Measurements from ENCODE around the gene TMEM190.

DNA sequence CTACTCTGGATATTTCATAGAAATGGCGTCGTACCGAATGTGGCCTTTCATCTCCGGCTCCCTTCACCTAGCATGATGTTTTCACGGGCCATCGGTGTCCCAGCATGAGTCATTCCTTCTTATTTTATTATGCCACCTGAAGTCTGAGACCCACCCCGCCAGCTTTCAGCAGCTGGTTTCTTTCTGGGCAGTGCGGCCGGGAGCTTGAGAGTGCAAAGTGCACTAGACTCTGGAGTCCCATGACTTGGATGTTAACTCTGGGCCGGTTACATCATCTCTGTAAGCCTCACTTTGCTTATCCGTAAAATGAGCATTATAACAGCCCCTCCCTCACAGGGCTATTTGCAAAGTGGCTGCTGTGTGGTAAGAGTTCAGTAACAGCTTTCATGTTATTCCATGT lies 42.8 kb upstream of the TMEM190 start:
- TF ChIP-seq EZH2 (IDR thresholded peaks at IDR 0.05; ENCODE audit: borderline replicate concordance, insufficient read depth, low read depth, low read length, poor library complexity, severe bottlenecking) (no peak), CTCF (IDR thresholded peaks at IDR 0.05) (no peak)

All from B cell (primary cell).